SIG-M5 treated with dmso at 0.1 percent for 504 hours (cell line): ENCODE data around the gene POLRMT.
"Not testable (repeated sequence)": the region's sequence is repeated elsewhere in the genome, so short reads cannot be mapped to it uniquely, and the experiment has no call there.

Source experiments
- DNase-seq: peaks from one replicate; lab custom pipeline; 2025; ENCODE audit not compliant: unreplicated experiment; lab: John Stamatoyannopoulos, UW

Gene POLRMT

DNA sequence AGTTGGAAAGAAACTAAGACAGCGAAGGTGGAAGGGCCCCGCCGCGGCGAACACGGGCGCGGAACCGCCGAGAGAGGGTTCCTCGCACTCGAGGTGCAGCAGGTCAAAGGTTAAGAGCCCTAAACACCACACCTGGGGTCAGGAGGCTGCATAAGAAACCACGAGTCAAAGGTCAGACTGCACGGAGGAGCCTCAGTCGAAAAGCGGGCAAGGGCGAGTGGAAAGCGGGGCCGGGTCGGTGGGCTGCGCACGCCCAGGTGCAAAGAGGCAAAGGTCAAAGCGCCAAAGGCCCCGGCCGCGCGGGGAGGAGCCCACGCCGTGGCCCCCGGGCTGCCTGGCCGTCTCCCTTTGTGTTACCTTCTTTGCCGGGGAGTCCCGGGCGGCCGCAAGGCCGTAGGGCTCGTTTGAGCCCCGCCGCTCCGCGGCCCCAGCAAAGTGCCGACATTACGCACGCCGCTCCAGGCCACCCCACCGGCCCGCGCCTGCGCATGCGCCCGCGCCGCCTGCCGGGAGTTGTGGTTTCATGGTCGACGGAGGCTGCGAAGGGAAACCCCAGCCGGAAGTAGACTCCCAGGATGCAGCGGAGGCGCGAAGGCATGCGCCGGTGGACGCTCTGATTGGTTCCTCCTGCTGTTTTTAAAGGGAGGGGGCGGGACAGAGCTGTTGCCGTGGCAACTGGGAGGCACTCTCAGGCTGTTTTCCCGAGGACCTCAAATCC is at the start of gene POLRMT:
POLRMT (minus strand) TSS at position 470 of the 718 bp plus-strand sequence; CDS start at position 445, 25 bp downstream.
- peak; percentile 94 for DNase-seq

DNA sequence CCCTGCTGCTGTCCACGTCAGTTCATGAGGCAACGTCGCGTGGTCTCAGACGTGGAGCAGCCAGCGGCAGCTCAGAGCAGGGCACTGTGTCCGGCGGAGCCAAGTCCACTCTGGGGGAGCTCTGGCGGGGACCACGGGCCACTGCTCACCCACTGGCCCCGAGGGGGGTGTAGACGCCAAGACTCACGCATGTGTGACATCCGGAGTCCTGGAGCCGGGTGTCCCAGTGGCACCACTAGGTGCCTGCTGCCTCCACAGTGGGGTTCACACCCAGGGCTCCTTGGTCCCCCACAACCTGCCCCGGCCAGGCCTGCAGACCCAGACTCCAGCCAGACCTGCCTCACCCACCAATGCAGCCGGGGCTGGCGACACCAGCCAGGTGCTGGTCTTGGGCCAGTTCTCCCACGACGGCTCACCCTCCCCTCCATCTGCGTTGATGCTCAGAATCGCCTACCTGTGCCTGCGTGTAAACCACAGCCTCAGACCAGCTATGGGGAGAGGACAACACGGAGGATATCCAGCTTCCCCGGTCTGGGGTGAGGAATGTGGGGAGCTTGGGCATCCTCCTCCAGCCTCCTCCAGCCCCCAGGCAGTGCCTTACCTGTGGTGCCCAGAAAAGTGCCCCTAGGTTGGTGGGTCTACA is 49.5 kb upstream of the POLRMT start:
- no peak for DNase-seq

DNA sequence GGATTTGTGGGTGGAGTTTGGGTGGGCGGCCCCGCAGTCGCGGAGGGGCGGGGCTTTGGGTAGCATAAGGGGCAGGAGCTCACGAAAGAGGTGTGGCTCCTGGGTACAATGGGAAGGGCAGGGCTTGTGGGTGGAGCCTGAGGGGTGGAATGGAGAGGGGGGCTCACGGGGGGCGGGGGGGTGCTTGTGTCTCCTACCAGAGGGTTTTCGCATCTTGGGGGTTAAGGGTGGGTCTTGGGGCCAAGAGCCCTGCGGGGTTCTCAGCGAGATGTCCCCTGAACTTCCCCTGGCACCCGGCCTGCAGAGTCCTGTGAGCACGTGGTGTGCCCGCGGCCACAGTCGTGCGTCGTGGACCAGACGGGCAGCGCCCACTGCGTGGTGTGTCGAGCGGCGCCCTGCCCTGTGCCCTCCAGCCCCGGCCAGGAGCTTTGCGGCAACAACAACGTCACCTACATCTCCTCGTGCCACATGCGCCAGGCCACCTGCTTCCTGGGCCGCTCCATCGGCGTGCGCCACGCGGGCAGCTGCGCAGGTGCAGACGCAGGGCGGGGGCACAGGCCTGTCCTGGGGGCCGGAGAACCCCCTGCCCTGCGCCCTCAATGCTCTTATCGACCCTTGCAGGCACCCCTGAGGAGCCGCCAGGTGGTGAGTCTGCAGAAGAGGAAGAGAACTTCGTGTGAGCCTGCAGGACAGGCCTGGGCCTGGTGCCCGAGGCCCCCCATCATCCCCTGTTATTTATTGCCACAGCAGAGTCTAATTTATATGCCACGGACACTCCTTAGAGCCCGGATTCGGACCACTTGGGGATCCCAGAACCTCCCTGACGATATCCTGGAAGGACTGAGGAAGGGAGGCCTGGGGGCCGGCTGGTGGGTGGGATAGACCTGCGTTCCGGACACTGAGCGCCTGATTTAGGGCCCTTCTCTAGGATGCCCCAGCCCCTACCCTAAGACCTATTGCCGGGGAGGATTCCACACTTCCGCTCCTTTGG is 48.0 kb upstream of the POLRMT start:
- no peak for DNase-seq

GRCh38 chr19:680287-681028 is 47.1 kb upstream of the POLRMT start:
- peak; percentile 94 for DNase-seq

GRCh38 chr19:679418-680286 is 46.3 kb upstream of the POLRMT start:
- no peak for DNase-seq

DNA sequence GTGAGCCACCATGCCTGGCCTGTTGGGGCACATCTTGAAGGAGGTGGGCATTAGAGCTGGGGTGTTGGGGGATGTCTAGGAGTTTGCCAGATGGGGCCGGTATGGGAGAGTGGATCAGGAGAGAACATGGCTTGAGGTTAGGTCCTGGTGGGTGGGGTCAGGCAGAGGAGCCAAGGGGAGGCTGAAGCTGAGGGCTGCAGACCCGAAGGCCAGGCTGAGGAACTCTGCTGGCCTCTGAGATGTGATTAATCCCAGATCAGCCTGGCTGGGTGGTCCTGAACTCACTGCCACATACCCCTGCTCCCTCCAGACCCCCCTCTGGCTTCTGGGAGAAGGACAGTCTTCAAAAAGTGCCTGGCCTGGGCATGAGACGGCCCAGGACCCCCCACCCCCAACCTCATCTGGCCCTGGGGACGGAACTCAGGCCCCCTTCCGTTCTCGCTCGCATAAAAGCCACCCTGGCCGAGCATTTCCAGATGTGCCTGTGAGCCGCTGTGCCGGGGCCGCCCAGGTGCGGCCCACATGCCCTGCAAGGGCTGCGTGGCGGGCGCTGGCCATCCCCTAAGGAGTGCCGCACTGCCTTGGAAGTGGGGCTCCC is 45.6 kb upstream of the POLRMT start:
- no peak for DNase-seq

- no peak for DNase-seq
These were observed 44.5 kb upstream of the POLRMT start for GRCh38 chr19:677601-678436.

DNA sequence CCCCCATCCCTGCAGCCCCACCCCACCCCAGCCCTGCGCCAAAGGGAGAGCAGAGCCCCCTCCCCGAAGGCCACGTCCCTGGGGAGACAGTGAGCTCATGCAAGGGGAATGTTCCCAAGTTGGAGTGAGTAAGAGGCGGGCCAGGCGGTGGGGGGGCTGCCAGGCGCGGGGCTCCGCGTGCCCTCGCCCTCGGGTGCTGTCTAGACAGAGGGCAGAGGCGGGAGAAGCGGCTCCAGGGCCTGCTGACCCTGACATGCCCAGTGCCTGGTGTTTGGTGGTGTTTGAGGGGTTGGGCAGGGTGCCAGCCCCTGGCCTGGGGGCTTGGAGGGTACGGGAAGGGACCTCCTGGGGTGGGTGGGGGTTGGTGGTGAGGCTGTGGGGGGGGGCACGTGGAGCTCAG is 43.9 kb upstream of the POLRMT start:
- DNase-seq: no peak

- DNase-seq: no peak
These were observed 43.2 kb upstream of the POLRMT start, which contains the start of gene FSTL3 for GRCh38 chr19:676339-677105. TSS of gene FSTL3 (plus strand) at chr19:676392. CDS start at chr19:676424, 32 bp downstream.

DNA sequence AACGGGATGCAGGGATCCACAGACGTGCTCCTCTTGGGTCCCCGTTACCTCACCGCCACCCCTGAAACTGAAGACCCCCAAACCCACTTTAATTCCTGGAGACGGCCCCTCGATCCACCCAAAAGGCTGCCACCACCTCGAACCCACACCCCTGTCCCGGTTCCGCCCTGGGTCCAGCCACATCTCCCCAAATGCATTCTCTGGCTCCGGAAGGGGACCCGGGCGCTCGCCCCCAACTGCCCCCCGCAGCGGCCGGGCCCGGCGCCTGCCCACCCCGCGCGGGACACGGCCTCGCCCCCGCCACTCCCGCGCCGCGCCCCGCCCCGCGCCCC is 42.6 kb upstream of the POLRMT start:
- DNase-seq: no peak

DNA sequence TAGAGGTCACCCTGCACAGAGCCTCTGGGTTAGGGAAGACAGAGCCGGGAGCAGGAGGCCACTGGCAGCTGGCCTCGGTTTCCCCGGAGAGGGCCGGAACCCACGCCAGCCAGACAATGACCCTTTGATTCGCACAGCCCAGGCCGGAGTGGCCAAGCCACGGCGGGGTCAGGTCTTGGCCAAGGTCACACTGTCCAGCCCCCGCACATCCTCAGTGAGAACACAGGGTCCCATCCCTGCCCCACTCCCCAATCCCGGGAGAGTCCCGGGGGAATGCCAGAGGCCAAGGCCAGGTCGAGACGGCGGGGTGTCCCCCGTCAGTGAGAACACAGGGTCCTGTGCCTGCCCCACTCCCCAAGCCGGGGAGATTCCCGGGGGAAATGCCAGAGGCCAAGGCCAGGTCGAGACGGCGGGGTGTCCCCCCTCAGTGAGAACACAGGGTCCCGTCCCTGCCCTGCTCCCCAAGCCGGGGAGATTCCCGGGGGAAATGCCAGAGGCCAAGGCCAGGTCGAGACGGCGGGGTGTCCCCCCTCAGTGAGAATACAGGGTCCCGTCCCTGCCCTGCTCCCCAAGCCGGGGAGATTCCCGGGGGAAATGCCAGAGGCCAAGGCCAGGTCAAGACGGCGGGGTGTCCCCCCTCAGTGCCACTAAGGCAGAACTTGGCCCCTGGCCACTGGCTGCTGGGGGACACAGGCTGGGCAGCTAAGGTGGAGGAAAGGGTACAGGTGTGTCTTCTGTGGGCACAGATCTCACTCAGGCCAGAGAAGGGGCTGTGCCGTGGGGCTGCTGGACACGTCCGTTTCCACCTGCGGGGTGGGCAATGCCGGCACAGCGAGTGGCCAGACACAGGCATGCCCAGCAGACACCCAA is 41.2 kb upstream of the POLRMT start:
- DNase-seq: no peak

- no peak for DNase-seq
These were observed 37.3 kb upstream of the POLRMT start for GRCh38 chr19:670609-671075.

GRCh38 chr19:668675-669434 is 35.5 kb upstream of the POLRMT start:
- DNase-seq: not testable (repeated sequence)

DNA sequence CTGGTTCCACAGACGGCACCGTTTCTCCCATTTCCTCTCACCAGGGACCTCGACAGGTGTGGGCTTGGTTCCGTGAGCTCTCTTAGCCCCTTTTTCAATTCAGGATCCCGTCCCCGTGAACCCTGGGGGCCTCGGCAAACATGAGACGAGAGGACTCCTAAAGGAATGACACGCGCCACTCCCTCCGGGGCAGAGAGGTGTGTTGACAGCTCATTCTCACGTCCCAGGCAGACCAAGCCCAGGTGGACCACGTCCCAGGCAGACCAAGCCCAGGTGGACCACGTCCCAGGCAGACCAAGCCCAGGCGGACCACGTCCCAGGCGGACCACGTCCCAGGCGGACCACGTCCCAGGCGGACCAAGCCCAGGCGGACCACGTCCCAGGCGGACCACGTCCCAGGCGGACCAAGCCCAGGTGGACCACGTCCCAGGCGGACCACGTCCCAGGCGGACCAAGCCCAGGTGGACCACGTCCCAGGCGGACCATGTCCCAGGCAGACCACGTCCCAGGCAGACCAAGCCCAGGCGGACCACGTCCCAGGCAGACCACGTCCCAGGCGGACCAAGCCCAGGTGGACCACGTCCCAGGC is 33.7 kb upstream of the POLRMT start:
- not testable (repeated sequence) for DNase-seq

- DNase-seq: peak; percentile 70
These were observed 31.6 kb upstream of the POLRMT start for GRCh38 chr19:664913-665443.
